OCI-LY3 (cell line): ENCODE results near the gene ZNF688.

Experiments
- EZH2phosphoT487 ChIP-seq: fragments of 200-600 bp; shearing (Covaris generic); IDR thresholded peaks from 2 replicates; pipeline ENCODE4 v1.6.1; 2018; ENCODE audit warnings: antibody characterized with exemption, mixed run types, low read depth
- TF ChIP-seq, protein P1 (sequence below): fragments of 200-600, 300-600 bp; sonication (generic); IDR thresholded peaks from 2 replicates; pipeline ENCODE4 v1.5.1; 2014; ENCODE audit warnings: antibody characterized with exemption, low read length, low read depth

DNA sequence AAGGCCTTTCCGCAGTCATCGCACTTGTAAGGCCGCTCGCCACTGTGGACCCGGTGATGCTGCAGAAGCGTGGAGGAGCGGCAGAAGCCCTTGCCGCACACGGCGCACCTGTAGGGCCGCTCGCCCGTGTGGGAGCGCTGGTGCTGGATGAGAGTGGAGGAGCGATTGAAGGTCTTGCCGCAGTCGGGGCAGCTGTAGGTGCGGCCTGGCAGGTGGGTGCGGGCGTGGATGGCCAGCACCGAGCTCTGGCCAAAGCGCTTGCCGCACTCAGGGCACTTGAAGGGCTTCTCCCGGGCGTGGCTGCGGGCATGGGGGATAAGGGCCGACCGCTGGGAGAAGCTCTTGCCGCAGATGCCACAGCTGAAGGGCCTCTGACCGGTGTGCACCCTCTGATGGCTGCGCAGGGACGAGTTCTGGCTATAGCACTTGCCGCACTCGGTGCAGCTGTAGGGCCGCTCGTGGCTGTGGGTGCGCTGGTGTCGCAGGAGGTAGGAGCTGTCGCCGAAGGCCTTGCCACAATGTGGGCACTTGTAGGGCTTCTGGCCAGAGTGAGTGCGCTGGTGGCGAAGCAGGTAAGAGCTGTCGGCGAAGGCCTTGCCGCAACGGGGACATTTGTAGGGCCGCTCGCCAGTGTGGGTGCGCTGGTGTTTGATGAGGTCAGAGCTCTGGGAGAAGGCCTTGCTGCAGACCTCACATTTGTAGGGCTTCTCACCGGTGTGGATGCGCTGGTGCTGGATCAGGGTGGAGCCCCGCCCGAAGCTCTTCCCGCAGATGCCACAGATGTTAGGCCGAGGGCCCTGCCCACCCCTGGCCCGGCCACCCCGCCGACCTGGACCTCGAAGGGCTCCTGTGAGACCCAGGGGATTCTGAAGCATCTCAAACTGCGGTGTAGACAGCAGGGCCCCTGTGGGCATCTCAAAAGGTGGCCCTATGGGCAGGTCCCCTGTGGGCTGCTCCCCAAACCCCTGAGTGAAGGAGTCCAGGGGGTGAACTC, 46.6 kb downstream of the ZNF688 start:
- TF ChIP-seq, protein P1, sequence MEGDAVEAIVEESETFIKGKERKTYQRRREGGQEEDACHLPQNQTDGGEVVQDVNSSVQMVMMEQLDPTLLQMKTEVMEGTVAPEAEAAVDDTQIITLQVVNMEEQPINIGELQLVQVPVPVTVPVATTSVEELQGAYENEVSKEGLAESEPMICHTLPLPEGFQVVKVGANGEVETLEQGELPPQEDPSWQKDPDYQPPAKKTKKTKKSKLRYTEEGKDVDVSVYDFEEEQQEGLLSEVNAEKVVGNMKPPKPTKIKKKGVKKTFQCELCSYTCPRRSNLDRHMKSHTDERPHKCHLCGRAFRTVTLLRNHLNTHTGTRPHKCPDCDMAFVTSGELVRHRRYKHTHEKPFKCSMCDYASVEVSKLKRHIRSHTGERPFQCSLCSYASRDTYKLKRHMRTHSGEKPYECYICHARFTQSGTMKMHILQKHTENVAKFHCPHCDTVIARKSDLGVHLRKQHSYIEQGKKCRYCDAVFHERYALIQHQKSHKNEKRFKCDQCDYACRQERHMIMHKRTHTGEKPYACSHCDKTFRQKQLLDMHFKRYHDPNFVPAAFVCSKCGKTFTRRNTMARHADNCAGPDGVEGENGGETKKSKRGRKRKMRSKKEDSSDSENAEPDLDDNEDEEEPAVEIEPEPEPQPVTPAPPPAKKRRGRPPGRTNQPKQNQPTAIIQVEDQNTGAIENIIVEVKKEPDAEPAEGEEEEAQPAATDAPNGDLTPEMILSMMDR, result no peak
- no peak for TF ChIP-seq EZH2phosphoT487
